GM12874 (cell line): ENCODE results near the gene NCOA6.

Experiments used
- CTCF ChIP-seq: IDR thresholded peaks from 2 replicates; pipeline ENCODE4 v1.5.1; 2011; ENCODE audit warnings: low read depth, mild to moderate bottlenecking, control low read depth, low read length, moderate library complexity; ENCODE audit not compliant: insufficient read depth

NCOA6 gene

GRCh38 chr20:34825530-34826362 is at the start of gene NCOA6:
NCOA6 (minus strand) TSS chr20:34825651; CDS start chr20:34782355, 43,296 bp downstream.
- TF ChIP-seq CTCF = no peak

GRCh38 chr20:34874094-34874654 is 48.7 kb upstream of the NCOA6 start:
- peak; percentile 86 for TF ChIP-seq CTCF

- TF ChIP-seq CTCF = no peak
Measured at GRCh38 chr20:34873583-34874093, 48.2 kb upstream of the NCOA6 start.

GRCh38 chr20:34872622-34873224 is 47.3 kb upstream of the NCOA6 start, which contains the start of gene GGT7:
GGT7 (minus strand) TSS chr20:34872856; CDS start chr20:34872815, 41 bp downstream.
- TF ChIP-seq CTCF = peak; percentile 83

GRCh38 chr20:34871966-34872621 is 46.6 kb upstream of the NCOA6 start:
- no peak for TF ChIP-seq CTCF

- TF ChIP-seq CTCF = no peak
Measured at GRCh38 chr20:34871320-34871926, 46.0 kb upstream of the NCOA6 start.

- no peak for TF ChIP-seq CTCF
Measured at GRCh38 chr20:34864216-34864615, 38.8 kb upstream of the NCOA6 start.
